Nephron (organoid): ENCODE measurements around the gene LPXN.
A peak's percentile ranks its signal among the peaks of the same experiment; 100 is the strongest.

Source experiments
- H3K27ac Mint-ChIP-seq, 3 experiments: 2 replicates each; pipeline ENCODE4 v1.8.0; 2020; ENCODE audit warnings: mixed read lengths in 3 of 3, mild to moderate bottlenecking in 2 of 3, moderate library complexity in 1 of 3
- H3K27me3 Mint-ChIP-seq: 2 replicates; pipeline ENCODE4 v1.8.0; 2021; ENCODE audit warnings: low read depth, mild to moderate bottlenecking, moderate library complexity, mixed read lengths
- H3K36me3 Mint-ChIP-seq: 2 replicates; pipeline ENCODE4 v1.8.0; 2020; ENCODE audit warnings: low read depth, mixed read lengths
- H3K4me1 Mint-ChIP-seq: 2 replicates; pipeline ENCODE4 v1.8.0; 2020; ENCODE audit warnings: mixed read lengths
- H3K4me3 Mint-ChIP-seq, 3 experiments: 2 replicates each; pipeline ENCODE4 v1.8.0; 2020; ENCODE audit warnings: mild to moderate bottlenecking in 3 of 3, mixed read lengths in 3 of 3, moderate library complexity in 2 of 3
- H3K9me3 Mint-ChIP-seq: 2 replicates; pipeline ENCODE4 v1.8.0; 2020; ENCODE audit warnings: mixed read lengths
- CTCF ChIP-seq, 3 experiments: fragments of 200-600 bp; sonication (generic); IDR thresholded peaks; one replicate each; pipeline ENCODE4 v1.5.0; 2021; ENCODE audit warnings: antibody characterized with exemption in 3 of 3; ENCODE audit not compliant: unreplicated experiment in 3 of 3

LPXN gene

GRCh38 chr11:58575377-58576020 is at the start of gene LPXN:
TSS of gene LPXN (minus strand) at chr11:58575856. CDS start at chr11:58575772, 84 bp downstream.
- H3K4me3 Mint-ChIP-seq, result peak within 1 kb of the TSS; percentile 90 to 97 (median 91)
- peak within 1 kb of the TSS; percentile 7 to 100 (median 99) for H3K27ac Mint-ChIP-seq
- no peak for TF ChIP-seq CTCF (IDR thresholded peaks at IDR 0.05; ENCODE audit: unreplicated experiment in 3 of 3)
- H3K9me3 Mint-ChIP-seq, result no peaks in the 10 kb centered on the region
- H3K36me3 Mint-ChIP-seq, result peaks cover 3% of the 10 kb centered on the region
- peaks cover 30% of the 10 kb centered on the region for H3K4me1 Mint-ChIP-seq
- H3K27me3 Mint-ChIP-seq, result no peaks in the 10 kb centered on the region

GRCh38 chr11:58625086-58625485 is 49.4 kb upstream of the LPXN start:
- no peaks in the 10 kb centered on the region for H3K9me3 Mint-ChIP-seq
- H3K4me1 Mint-ChIP-seq, result peaks cover 4% of the 10 kb centered on the region
- peaks cover 50% of the 10 kb centered on the region for H3K36me3 Mint-ChIP-seq
- H3K4me3 Mint-ChIP-seq, result no peak overlapping the region
- no peak for TF ChIP-seq CTCF (IDR thresholded peaks at IDR 0.05; ENCODE audit: unreplicated experiment in 3 of 3)
- H3K27me3 Mint-ChIP-seq, result no peaks in the 10 kb centered on the region
- peak overlapping the region in 1 of 3 experiments; percentile 61 for H3K27ac Mint-ChIP-seq

- Mint-ChIP-seq H3K27ac (no peak within 1 kb of the TSS), H3K9me3 (no peaks in the 10 kb centered on the region), H3K4me3 (no peak within 1 kb of the TSS), H3K27me3 (no peaks in the 10 kb centered on the region), H3K36me3 (peaks cover 66% of the 10 kb centered on the region), H3K4me1 (peaks cover 4% of the 10 kb centered on the region)
- no peak for TF ChIP-seq CTCF (IDR thresholded peaks at IDR 0.05; ENCODE audit: unreplicated experiment in 3 of 3)
Measured at GRCh38 chr11:58622344-58622743, 46.7 kb upstream of the LPXN start, which contains the start of gene CNTF. TSS of gene CNTF (plus strand) at chr11:58622665. CDS start at chr11:58622753, 88 bp downstream.

- peaks cover 4% of the 10 kb centered on the region for H3K4me1 Mint-ChIP-seq
- no peak for TF ChIP-seq CTCF (IDR thresholded peaks at IDR 0.05; ENCODE audit: unreplicated experiment in 3 of 3)
- peaks cover 69% of the 10 kb centered on the region for H3K36me3 Mint-ChIP-seq
- no peak overlapping the region for H3K27ac Mint-ChIP-seq
- H3K9me3 Mint-ChIP-seq, result no peaks in the 10 kb centered on the region
- H3K27me3 Mint-ChIP-seq, result no peaks in the 10 kb centered on the region
- no peak overlapping the region for H3K4me3 Mint-ChIP-seq
Measured at GRCh38 chr11:58621586-58622262, 46.1 kb upstream of the LPXN start.

GRCh38 chr11:58617976-58618557 is 42.4 kb upstream of the LPXN start:
- Mint-ChIP-seq H3K4me1 (no peaks in the 10 kb centered on the region), H3K9me3 (no peaks in the 10 kb centered on the region), H3K36me3 (peaks cover 75% of the 10 kb centered on the region), H3K27me3 (no peaks in the 10 kb centered on the region), H3K27ac (peak overlapping the region in 1 of 3 experiments; percentile 60), H3K4me3 (no peak overlapping the region)
- peak in 1 of 3 experiments; percentile 24 for TF ChIP-seq CTCF (IDR thresholded peaks at IDR 0.05; ENCODE audit: unreplicated experiment in 3 of 3)
